Jurkat, Clone E6-1 (cell line): ENCODE measurements around the gene CBL.
A peak's percentile ranks its signal among the peaks of the same experiment; 100 is the strongest.

Experiments used
- DNase-seq: peaks from one replicate; pipeline ENCODE4 v3.0.0-alpha.2; 2011; ENCODE audit warnings: low read depth, low spot score
- H3K4me3 ChIP-seq: 2 replicates; pipeline ENCODE4 v1.5.1; 2011; ENCODE audit warnings: mild to moderate bottlenecking, low read length, control low read depth, moderate library complexity

CBL gene

DNA sequence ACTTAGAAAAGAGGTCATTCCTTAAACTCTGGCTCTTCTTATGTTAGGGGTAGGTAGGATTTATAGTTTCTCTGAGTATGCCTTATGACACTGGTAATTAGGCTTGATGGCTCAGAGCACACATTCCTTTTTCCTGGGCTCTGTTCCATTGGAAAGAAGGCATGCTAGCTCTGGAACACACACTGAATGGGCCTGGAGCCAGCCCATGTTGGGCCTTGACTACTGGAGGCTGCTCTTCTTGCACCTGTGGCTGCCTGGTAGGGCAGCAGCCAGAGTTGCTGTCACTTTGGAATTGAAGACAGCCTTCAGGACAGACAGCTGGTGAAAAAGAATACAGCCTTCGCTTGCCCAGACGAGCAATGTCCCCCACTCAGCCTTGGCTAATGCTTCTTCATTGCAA, 92.6 kb downstream of the CBL start:
- DNase-seq, result no peak
- no peak overlapping the region for H3K4me3 ChIP-seq

DNA sequence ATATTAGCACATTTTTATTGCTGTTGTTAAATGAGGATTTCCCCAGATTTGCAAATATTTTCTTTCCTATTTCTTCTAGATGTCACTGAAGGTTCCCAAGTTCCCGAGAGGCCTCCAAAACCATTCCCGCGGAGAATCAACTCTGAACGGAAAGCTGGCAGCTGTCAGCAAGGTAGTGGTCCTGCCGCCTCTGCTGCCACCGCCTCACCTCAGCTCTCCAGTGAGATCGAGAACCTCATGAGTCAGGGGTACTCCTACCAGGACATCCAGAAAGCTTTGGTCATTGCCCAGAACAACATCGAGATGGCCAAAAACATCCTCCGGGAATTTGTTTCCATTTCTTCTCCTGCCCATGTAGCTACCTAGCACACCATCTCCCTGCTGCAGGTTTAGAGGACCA, 93.3 kb downstream of the CBL start:
- H3K4me3 ChIP-seq, result no peak overlapping the region
- no peak for DNase-seq

DNA sequence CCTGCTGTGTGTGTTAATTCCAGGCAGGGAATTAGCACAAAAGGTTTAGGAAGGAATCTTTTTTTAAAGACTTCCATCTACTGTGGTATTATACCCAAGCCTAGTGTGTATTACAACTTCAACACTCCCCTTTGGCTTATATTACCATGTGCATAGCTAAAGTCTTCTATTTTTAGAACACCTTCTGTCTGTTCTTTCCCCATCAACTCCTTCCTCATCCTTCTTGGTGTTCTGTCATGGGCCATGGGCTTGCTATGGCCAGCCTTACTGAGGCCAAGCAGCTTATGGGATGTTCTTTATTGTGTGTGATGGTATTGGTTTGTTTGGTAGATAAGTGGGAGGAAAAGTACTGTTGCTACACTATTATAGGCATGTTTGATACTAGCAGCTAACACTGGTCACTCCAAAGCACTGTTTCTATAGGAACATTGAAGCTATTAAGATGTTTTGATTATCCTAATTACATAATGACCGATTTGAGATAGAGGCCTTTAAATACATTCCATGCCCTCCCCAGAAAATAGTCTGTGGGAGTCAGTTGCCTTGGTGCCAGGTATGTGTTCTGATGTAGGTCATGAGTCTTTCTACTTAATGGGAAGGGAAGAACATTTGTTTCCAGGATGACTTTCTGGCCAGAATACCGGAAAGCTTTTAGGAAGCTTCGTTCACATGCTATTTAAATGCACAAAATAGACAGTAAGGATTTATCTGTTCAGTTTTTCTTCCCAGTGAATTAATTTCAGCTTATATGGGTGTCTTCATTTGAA, 94.2 kb downstream of the CBL start:
- no peak for DNase-seq
- no peak overlapping the region for H3K4me3 ChIP-seq

DNA sequence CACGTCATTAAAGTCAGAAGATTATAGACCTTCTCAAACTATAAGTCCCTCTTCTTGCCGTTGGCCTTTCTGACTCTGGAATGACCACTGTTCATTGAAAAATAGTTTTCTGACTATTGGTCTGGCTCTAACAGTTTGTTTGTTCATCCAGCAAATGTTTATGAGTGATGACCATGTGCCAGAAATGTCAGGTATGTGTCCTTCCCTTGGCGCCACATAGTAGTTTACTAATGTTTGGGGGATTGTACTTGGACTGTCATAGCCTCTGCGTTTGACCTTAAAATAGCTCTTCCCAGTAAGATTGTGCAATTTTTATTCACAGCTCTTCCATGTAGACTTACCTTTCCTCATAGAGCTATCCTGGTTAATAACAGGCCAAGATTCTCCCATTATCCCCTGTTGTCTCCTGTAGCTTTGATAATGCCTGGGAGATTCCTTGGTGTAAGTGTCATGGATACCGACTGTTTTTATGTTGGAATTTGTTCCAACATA, 97.1 kb downstream of the CBL start:
- H3K4me3 ChIP-seq, result no peak overlapping the region
- no peak for DNase-seq

DNA sequence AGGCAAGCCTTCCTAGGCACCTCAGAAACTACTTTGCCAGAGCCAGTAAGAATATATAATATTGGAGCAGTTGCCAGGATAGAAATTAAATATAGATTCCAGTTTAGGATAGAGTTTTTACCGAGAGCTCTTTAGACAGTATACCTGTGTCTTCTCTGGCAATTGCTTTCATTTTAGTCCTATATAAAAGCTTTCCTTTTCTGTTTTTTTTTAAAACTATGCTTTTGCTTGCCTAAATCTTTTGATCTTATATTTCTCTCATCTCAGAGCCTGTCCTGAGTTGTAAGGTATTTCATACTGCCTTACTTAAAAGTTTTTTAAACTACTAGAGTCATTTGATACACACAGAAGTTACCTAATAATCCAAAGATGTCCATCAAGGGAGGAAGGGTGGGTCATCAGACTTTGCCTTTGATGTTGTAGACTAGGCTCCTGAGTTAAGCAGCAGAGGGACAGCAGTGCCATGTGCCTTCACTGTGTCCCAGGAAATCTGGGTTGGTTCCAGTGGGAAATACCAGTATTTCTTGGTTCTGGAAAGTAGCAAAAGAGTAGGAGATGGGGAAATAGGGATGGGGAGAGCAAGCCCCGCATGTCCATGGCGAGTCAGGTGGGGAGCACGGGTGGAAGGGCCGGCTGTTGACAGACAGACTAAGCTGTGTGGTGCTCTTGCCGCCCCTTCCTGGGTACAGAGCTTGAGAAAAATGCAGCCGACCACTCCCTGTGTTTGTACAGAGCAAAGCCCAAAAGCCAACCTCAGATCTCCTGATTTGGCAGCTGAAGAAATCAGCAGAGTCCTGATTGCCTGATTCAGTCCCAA, 99.6 kb downstream of the CBL start:
- no peak overlapping the region for H3K4me3 ChIP-seq
- no peak for DNase-seq

DNA sequence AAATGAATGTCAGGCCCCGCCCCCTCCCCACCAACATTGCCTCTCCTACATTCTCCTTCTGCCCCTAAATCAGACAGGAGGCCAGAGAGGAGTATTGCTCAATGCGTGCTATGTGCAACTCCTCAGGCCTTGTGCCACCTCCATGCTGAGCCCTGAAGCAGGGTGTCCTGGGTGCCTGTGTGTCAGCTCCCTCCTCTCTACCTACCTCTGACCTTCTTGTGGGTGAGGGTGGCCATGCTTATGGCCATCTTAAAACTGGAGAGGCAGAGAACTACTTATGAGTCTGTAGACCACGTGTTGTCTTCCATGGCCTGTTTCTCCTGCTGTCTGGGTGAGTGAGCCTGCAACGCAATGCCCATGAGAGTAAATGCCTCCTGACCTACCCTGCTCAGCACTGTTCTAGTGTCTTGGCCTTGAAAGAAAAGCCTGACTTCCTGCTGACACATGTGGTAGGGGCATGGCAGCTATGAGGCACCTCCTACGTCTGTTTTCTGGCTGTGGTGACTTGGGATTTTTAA, 100.3 kb downstream of the CBL start:
- peak; percentile 59 for DNase-seq
- no peak overlapping the region; the same call in 1 of the 2 replicates for H3K4me3 ChIP-seq

DNA sequence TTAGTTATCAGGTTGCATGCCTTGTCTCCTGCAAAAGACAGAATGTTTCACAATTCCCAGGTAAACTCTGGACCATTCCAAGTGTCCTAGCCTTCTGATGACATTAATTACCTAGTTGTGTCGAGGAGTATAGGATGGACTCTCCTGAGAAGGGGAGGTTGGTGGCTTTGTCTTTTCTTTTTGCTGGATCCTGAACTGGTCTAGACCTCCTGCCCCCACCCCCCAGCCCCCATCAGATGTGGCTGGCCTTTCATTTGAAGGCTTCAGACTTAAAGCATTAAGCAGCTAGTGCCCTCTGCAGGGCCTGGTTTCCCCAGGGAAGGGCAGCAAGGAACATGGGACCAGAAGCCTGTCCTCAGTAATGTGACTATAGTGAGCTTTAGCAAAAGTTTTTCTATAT, 101.1 kb downstream of the CBL start:
- no peak overlapping the region for H3K4me3 ChIP-seq
- DNase-seq, result no peak

DNA sequence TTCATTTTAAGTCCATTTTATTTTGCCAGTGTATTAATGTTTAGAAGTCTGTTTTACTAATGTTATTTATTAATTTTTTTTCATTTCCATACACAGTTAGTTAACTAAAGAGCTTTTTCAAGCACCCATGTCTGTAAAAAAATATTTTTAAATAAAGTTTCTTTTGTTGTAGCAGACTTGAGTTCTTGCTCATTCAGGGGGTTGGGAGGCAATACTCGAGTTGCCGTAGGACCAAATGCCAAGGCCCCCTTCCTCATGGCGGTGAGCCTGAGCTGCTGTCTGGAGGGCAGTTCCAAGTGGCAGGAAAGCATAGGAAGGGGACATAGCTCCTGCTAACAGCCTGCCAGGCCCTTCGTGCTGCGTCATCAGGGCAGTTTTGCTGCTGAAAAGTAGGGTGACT, 101.8 kb downstream of the CBL start:
- DNase-seq, result no peak
- no peak overlapping the region for H3K4me3 ChIP-seq

DNA sequence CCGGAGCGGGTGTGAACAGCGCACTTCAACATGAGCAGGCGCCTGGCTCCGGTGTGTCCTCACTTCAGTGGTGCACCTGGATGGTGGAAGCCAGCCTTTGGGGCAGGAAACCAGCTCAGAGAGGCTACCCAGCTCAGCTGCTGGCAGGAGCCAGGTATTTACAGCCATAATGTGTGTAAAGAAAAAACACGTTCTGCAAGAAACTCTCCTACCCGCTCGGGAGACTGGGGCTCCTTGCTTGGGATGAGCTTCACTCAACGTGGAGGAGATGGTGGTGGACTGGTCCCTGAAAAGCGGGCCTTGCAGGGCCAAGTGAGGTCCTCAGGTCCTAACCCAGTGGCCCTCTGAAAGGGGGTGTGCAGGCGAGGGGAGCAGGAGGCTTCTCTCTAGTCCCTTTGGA, 103.3 kb downstream of the CBL start:
- H3K4me3 ChIP-seq, result no peak overlapping the region
- no peak for DNase-seq

DNA sequence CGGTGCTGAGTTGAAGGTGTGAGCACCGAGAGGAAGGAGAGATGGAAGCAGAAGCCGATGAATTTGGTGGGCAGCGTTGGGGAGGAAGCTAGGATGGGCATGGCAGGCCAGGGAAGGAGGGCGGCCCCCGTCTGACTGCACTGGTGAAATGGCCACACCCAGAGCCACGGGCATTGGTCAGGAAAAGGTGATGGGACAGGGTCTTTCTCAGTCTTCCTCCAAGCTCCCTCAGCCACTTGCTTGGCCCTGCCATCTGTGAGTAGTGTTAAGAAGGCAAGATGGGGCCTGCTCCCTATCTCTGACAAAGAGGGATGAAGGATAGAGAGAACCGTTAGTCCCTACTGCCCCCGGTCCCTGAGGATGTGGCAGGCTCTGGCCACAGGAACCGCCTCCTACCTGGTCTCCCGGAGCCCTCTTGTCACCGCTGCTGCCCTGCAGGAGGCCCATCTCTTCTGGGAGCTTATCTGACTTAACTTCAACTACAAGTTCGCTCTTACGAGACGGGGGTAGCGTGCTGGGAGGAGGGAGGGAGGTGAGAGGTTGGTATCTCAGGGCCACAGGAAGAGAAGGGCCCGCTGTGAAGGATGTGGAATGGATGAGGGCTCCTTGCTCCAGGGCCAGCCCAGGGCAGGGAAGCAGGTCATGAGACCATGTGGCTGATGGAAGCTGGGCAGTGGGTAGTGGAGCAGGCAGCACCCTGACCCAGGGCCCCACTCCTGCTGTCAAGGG, 104.0 kb downstream of the CBL start:
- no peak for DNase-seq
- no peak overlapping the region for H3K4me3 ChIP-seq

DNA sequence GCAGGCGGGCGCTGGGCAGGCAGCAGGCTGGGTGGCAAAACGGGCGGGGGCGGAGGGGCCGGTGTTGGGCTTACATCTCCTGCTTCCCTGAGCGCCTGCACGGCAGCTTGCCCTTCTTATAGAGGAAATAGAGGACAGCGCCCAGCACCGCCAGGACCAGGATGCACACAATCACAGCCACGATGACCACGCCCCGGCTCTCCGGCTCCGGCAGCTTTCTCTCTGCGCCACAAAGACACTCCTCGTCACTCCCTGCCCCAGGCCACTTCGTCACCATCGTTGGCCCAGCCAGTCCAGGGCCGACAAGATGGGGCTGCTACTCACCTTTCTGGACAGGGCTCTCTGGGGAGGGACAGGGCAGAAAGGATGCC, 104.5 kb downstream of the CBL start:
- DNase-seq, result no peak
- no peak overlapping the region for H3K4me3 ChIP-seq

DNA sequence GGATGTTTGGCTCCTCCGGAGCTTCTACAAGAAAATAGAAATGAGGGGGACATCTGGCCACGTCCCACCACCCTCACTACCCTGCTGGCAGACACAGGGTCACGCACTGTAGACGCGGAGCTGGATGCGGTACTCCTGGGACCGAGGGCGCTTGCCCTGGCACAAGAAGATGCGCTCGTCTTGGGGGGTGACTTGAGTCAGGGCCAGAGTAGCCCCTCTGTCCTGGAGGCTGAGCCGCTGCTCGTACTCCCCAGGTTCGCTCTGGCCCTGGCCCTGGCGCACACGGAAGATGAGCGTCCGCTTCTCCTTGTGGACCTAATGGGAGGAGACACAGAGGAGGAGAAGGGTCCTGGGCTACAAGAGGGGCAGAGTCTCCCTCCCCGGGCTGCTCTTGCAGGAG, 108.6 kb downstream of the CBL start:
- DNase-seq, result no peak
- H3K4me3 ChIP-seq, result peak overlapping the region; percentile 51

DNA sequence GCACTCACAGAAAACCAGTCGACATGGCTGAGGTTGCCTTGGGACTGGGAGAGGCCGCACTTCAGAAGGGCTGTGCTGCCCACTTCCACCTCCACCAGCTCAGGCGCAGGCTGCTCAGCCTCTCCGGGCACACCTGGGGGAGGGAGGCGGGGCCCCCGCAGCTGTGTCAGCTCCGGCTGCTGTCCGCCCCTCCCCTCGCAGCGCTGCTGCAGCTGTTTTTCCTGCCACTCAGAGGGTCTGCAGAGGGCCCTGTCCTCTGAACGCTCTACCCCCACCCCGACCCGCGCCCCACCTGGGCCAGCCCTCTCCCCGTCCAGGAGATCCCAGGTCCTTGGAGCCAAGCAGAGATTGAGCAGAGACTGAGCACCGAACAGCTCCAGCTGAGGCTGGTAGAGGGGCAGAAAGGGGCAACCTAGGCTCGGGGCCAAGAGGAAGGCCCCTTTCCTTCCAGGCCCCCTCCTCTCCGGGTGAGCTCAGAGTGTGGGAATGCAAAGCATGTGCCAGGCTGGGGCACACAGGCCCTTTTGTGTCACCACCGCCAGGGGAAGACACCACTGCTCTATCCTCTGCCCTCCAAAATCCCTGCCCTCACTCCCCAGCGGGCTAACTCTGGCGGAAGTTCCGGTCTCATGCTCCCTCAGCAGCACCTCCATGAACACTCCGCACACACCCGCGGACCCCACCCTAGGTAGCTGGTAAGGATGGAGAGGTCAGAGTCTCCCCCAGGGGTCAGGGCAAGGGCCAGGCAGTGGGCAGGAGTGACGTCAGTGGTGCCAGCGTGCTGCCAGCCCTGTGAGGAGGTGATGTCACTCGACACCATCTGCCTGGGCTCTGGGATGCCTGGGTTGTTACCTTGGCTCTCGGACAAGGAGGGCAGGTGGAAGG, 109.2 kb downstream of the CBL start:
- DNase-seq, result peak; percentile 66
- H3K4me3 ChIP-seq, result peak overlapping the region; percentile 51

DNA sequence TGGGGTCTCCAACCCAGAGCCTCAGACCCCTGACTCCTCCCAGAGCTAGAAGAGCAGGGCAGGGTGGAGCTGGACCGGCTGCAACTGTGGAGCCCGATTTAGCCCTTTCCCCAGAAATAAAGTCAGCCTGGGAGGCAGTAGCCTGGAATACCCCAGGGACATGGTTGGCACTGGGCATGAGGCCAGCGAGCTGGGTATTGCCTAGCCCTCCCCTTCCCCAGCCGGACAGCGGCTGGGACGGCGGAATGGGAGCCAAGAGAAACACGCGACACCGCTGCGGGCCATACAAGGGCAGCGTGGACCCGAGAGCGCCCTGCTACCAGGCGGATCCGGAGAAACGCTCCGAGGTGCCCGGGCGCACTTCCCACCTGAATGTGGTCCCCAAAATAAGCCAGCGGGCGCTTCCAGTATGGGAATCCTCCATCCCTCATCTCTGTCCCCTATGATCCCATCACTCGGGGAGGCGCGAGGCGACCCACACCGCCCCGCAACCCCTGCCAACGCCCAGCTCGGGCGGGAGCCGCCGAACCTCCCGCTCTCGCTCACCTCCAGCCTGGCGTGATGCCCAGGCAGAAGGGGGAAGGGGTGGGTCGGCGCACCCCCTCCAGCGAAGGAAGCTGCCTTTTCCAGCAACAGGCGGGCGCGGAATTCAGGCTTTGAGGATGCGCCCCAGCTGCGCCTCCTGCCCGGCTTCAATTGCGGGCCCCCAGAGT, 110.0 kb downstream of the CBL start:
- no peak for DNase-seq
- peak overlapping the region; percentile 51 for H3K4me3 ChIP-seq

DNA sequence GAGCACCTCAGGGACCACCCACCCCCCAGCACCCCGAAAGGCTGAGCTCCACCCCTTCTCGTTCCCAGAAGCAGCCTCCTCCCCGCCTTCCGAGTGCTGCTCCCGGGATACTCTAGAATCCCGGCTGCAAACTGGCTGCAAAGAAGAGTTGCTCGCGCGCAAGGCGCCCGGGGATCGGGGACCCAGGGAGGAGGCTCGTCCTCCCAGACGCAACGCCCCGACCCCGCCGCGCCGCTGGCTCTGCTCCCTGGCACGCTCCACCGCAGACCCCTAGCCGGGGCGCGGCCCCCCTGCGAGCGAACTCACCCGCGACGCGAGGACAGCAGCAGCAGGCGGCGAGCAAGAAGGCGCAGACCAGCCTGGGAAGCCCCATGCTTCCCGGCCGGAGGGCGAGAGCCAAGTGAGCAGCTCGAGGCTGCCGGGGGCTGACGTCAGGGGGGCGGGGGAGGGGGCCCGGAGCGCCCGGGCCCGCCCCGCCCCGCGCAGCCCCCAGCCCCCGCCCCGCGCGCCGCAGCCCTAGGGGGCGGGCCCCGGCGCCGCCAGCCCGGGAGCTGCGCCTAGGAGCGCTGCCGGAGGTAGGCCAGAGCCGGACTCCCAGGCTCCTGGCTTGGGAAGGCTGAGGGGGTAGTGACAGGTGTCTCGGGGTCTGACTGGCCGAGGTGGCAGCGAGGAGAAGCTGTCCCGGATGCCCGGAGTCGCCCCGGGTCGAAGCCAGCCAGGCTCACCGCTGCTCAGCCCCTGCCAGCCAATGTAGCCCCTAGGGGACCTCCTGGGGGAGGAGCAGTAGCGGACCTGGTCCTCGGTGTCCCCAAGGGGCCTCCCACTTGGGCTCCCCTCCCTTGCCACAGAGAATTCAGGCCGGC, 110.8 kb downstream of the CBL start, which contains the start of gene MCAM:
Gene MCAM, minus strand, starts transcription at position 402 of the 863 bp plus-strand sequence. Its CDS starts 29 bp downstream, at position 373.
- peak within 1 kb of the TSS; percentile 51 for H3K4me3 ChIP-seq
- DNase-seq, result no peak

DNA sequence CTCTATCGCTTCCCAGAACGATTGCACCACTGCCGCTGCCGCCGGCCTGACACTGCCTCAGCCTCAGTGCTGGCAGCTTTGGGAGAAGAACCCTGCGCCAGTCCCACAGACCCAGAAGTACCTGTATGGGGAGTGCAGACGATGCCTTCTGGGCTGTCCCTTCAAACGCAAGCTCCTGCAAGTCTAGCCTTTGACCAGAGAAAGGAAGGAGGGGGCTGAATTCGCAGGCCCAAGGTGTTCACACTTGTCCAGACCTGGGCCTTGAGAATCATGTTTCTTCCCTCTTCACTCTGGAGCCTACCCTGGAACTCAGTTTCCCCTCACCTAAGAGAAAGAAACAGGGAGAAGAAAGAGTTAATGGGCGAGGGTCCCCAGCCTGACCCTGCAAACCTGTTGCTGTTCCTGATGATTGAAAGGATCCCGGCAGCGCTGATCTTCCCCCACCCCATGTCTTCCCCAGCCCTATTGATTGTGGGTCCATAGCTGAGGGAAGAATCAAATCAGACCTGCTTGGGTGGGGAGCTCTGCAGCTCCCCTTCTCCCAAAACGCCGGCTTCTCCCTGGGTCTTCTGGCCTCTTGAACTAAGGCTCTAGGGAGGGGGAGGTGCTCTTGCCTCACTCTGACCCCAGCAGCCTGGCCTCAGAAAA, 111.6 kb downstream of the CBL start:
- no peak overlapping the region for H3K4me3 ChIP-seq
- DNase-seq, result no peak
